SKM-1 (cell line): ENCODE measurements around the gene TXK.

Source experiments
- DNase-seq: peaks from one replicate; lab custom pipeline; 2025; ENCODE audit not compliant: unreplicated experiment; lab: John Stamatoyannopoulos, UW

TXK gene

GRCh38 chr4:48064349-48064748, 69.7 kb downstream of the TXK start:
- DNase-seq = no peak

- no peak for DNase-seq
Measured at GRCh38 chr4:48058617-48059530, 75.2 kb downstream of the TXK start.

GRCh38 chr4:48051078-48051477, 83.0 kb downstream of the TXK start:
- no peak for DNase-seq

- DNase-seq = no peak
Measured at GRCh38 chr4:48049483-48049882, 84.6 kb downstream of the TXK start.

GRCh38 chr4:48047896-48048295, 86.2 kb downstream of the TXK start:
- no peak for DNase-seq

- DNase-seq = peak; percentile 57
Measured at GRCh38 chr4:48047421-48047844, 86.6 kb downstream of the TXK start.

GRCh38 chr4:48046059-48046458, 88.0 kb downstream of the TXK start:
- DNase-seq = no peak

- DNase-seq = no peak
Measured at GRCh38 chr4:48044298-48044697, 89.8 kb downstream of the TXK start.

- DNase-seq = no peak
Measured at GRCh38 chr4:48043504-48043903, 90.5 kb downstream of the TXK start.

GRCh38 chr4:48042979-48043461, 91.0 kb downstream of the TXK start:
- DNase-seq = no peak

GRCh38 chr4:48041535-48042137, 92.4 kb downstream of the TXK start:
- no peak for DNase-seq

- DNase-seq = no peak
Measured at GRCh38 chr4:48039561-48039960, 94.5 kb downstream of the TXK start.

- no peak for DNase-seq
Measured at GRCh38 chr4:48038666-48039065, 95.4 kb downstream of the TXK start.

GRCh38 chr4:48037117-48037462, 97.0 kb downstream of the TXK start:
- DNase-seq = no peak

- no peak for DNase-seq
Measured at GRCh38 chr4:48035952-48036351, 98.1 kb downstream of the TXK start.

GRCh38 chr4:48033825-48034413, 100.1 kb downstream of the TXK start:
- no peak for DNase-seq

GRCh38 chr4:48033412-48033811, 100.6 kb downstream of the TXK start:
- DNase-seq = no peak

GRCh38 chr4:48032721-48033120, 101.3 kb downstream of the TXK start:
- DNase-seq = no peak

- DNase-seq = no peak
Measured at GRCh38 chr4:48031802-48032525, 102.1 kb downstream of the TXK start.

- no peak for DNase-seq
Measured at GRCh38 chr4:48030470-48030869, 103.6 kb downstream of the TXK start.

- DNase-seq = no peak
Measured at GRCh38 chr4:48028696-48029095, 105.4 kb downstream of the TXK start.
